HG03520 (cell line): ENCODE measurements around the gene RNF217.
"Not testable (repeated sequence)": the region's sequence is repeated elsewhere in the genome, so short reads cannot be mapped to it uniquely, and the experiment has no call there.

Experiments used
- ATAC-seq: cut with Tn5 transposase; IDR thresholded peaks from one replicate; pipeline ENCODE4 v1.9.1; 2021; ENCODE audit warnings: mild to moderate bottlenecking, moderate library complexity; ENCODE audit not compliant: unreplicated experiment

The RNF217 gene

DNA sequence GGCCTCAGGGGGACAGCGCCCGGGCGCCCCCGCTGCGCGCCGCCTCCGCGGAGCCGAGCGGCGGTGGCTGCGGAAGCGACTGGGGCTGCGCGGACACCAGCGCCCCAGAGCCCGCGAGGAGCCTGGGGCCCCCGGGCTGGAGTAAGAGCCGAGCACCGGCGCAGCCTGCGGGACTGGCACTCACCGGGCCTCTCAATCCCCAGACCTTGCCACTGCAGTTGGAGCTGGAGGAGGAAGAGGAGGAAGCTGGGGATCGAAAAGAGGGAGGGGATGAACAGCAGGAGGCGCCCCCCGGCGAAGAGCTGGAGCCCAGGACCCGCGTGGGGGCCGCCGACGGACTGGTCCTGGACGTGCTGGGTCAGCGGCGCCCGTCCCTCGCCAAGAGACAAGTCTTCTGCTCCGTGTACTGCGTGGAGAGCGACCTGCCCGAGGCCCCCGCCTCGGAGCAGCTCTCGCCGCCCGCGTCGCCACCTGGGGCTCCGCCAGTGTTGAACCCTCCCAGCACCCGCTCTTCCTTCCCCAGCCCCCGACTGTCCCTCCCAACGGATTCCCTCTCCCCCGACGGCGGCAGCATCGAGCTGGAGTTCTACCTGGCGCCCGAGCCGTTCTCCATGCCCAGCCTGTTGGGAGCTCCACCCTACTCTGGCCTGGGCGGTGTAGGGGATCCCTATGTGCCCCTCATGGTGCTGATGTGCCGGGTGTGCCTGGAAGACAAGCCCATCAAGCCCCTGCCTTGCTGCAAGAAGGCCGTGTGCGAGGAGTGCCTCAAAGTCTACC, 590 bp downstream of the RNF217 start:
- ATAC-seq: no peak

DNA sequence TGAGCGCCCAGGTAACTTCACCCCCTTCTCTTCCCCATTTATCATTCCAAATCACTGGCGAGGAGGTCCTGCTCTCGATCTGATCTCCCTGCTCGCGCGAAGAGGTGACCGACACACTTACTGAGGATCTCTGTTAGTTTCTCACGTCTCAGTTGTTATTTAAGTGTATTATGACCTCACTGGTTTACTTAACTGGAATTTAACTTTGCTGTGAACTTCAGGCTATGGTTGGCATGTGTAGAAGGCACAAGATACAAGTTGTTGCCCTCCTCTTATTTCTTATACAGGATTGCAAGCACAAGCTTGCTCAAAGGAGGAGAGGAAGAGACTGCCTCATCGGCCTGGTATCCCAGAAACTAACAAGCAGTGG, 1.2 kb downstream of the RNF217 start:
- ATAC-seq: no peak

DNA sequence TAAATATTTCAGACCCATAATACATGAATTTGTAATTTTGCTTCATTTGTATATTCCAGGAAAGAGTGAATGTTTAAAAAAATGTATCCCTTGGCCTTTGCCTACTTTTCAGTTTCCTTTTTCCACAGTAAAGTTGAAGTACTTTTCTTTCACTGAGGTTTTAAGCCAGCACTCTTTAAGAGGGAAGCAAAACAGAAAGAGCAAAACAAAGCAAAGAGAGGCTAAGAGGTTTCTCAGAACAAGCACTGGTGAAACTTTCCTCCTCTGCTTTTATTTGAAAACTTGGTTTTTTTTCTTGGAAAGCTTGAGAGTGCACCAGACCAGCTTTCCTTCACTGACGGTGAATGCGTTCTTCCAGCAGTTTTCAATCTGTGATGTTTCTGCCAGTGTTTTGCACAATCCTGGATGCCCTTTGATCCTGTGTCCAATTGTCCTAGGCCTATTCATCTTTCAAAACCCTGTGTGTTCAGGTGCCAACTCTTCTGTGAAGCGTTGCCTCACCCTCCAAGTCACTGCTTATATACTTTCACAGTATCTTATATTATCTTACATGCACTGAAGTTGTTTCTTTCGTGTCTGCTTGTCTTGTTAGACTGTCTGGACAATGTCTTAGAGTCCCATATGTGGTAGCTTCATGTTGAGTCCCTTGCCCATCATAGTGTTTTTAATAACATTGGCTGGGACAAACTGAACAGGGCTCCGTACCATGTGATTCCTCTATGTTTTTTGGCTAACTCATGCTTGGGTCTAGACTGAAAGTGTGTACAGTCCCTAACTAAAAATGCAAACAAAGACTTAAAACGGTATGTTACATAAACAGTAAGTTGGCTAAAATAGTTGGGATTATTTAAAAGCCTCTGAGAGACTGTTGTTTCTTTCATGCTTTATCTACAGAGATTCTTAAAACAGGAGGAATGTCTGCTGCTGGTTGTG, 1.9 kb downstream of the RNF217 start:
- ATAC-seq: no peak

DNA sequence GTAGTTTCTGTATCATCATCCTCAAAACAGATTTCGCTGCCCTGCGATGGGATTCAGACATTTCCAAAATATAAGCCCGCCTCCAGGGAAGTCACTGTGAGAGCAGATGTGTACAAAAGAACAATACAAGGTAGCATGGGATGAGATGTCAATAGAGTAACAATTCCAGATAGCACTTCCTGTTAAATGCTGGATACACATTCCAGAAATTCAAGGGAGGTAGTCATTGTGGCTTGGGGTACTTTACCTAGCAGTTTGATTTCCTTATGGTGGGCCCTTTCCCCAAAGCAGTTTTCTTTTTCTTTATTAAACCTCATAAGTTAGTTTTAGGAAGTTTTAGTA, 2.5 kb downstream of the RNF217 start:
- ATAC-seq: no peak

DNA sequence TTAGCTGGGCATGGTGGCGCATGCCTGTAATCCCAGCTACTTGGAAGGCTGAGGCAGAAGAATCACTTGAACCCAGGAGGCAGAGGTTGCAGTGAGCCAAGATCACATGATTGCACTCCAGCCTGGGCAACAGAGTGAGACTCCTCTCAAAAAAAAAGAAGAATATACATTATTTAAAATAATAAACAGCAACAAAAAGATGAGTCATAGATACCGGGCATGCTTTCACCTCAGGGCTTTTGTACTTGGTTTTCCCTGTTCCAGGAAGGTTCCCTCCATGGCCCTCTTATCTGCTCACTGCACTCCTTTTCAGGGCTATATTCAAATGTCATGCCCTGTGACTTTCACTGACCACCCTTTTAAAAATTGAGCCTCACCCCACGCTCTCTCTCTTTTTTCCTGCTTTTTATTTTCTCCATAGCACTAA, 3.2 kb downstream of the RNF217 start:
- not testable (repeated sequence) for ATAC-seq

DNA sequence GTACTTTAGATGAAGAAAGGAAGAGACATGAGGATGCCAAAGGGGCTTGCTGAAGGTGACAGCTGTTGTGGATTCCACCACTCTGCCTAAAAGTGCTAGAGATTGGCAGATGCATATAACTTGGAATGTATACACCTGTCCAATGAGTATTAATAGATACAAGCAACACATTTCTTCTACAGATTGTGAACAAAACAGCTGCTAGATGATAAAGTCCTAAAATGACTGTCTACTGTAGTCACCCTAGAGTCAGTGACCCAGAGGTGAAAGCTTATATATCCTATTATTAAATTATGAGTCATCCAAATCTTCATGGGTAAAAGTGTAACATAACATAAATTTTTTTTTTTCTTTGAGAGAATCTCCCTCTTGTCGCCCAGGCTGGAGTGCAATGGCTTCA, 5.2 kb downstream of the RNF217 start:
- no peak for ATAC-seq

DNA sequence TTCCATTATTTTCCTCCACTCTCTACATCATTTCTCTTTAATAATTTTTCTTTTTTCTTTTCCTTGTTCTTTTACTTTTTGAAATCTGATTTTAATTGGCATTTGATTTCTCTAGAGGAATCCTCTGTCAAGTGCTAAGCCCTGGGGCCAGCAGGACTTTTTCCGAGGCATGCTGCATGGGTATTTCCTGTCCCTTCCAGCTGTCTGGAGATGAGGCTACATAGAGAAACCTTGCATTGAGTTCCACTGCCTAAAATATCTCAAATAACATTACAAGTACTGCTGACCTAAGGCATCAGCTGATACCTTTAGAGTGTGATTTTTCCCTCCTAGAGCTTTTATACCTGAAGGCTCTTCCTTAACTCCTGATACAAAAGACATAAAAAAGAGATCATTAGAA, 6.2 kb downstream of the RNF217 start:
- no peak for ATAC-seq

DNA sequence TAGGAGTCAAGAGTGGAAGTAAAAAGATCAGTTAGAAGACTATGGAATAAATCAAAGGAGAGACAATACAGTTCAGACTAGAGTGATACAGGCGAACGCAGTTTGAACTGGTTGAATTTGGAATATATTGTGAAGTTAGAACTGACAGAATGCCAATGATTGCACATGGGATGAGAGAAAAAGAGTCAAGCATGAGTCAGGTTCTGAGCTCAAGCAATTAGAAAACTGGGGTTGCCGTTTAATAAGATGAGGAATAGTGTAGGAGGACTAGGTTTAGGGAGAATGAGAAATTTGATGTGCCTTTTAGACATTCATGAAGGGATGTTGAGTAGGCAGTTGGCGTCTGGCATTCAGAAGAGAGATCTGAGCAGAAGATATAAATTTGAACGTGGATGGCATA, 8.0 kb downstream of the RNF217 start:
- no peak for ATAC-seq

DNA sequence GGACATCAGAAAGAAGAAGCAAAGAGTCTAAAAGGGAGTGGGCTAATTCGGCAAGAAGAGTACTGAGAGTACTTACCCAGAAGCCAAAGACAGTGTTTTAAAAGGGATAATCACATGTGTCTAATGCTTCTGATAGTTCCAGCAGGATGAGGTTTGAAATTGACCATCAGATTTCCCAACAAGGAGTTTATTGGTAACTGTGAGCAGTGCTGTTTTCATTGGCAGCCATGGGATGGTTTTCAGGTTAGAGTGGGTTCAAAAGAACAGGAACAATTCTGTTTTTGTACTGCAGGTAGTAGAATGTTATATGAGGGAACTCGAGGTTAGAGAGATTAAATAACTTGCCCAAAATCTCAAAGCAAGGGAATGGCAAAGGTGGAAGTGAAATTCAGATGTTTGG, 8.5 kb downstream of the RNF217 start:
- ATAC-seq: no peak

DNA sequence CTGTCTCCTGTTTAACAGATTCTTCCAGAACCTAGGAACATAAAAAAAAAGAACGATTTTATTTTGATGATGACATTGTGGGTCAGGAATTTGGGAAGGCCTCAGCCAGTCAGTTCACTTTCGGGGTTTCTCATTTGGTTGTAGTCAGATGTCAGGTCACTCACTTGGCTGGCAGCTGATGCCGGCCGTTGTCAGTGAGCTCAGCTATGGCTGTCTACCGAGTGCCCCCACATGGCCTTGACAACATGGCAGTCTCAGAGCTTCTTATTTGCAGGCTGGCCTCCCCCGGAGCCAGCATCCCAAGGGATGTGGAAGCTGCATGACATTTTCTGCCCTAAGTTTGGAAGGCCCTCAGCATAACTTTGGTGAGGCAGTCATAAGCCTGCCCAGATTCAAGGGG, 11.5 kb downstream of the RNF217 start:
- ATAC-seq: no peak

DNA sequence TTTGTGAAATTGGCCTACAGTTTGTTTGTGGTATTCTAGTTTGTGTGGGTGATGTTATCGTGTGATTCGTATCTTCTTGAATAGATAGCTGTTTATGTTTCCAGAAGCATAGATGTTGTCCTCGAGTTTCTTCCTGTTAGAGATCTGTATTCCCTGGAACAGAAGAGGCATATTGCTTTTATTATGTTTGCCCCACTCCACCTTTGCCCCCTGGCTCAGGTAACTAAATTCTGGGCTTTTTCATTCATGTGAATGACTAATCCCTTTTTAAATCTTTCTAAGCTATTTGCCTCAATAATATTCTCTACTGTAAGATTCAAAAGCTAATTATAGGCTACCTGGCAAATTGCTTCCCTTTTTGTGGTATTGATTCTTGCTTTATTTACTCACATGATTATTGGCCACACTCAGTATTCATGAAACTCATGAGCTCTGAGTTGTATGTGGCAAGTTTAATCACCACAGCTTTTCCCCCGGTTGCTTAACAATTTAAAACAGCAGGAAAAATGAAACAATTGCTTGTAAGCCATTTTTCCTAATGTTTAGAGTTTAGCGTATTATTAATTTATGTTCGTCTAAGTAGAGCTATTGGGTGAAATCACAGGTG, 12.6 kb downstream of the RNF217 start:
- no peak for ATAC-seq

DNA sequence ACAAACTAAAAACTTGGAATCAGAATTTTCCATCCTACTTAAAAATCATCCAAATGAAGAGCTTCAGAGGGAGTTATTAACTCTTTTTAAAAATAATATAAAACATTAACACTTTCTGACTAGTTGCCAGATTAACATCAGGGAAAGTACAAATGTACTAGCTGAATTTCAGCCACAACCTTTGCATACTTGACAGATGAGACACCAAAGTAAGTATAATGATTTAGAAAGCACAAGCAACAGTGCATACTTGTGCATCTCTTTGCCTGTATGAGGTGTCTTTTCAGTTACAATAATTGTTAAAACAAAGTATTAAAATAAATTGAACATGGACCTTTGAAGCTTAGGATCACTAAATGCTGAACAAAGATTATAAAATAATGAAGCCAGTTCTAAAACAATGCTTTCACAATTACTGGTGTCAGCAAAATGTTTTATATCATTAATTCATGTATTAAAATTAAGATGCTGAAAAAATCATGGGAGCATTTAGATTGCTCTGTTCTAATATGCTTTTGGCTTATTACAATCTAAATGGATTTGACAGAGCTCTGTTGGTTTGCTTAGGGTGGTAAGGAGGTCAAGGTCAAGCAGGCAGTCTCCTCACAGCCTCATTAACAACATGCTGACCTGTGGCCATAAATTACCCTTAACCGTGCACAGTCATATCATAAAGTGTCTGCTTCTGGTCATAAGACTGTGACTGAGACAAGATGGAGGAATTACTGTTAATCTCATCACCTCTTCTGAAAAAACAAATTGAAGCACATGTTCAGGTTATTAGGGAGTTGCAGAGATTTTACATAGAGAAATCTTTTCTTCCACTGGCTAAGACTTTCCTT, 15.1 kb downstream of the RNF217 start:
- no peak for ATAC-seq

DNA sequence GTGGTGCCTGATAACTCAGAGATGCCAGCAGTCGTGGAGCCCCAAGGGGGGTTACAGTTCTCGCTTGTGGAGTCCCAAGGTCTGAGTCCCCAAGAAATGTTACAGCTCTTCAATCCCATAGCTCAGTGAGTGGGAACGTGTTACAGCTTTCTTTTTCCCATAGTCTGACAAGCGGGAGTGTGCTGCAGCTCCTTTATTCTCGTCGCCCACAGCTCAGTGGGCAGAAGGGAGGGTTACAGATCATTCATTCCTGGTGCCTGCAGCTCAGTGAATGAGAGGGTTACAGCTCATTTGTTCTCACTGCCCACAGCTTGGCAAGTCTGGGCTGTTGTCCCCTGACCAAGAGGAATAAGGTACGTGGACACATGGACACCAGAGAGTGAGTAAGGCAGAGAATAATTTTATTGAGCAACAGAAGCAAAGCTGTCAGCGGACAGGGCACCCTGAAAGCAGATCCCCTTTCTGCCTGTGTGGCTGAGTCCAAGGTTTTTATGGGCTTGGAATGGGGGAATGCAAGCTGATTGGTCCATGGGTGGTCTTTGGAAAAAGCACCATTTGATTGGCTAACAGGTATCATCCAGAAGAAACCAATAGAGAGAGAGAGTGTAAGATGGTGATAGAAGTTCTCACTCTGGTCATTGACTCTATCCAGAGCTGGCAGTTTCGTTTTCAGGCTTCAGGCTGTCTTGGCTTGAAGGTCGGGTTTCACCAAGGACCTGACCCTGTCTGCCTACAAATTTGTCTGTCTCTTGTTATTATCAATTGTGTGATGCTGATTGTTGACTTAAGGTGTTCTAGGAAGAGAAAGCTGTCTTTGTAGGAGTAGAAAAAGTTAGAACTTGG, 16.4 kb downstream of the RNF217 start:
- ATAC-seq: no peak

DNA sequence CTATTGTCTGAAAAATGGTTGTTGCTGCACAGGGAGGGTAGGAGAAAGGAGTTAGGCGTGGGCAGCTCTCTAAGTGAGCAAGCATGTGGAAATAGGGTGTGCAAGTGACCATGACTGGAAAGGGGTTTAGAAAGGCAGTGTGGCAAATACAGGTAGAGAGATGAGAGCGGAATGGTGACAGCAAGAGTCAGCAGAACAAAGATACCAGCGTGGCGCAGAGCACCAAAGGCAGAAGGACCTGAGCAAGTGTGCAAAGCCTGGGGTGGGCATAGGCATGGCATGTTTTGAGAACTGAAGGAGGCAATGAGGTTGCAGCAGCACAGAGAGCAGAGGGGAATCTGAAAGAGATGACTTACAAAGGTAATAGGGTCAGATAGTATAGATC, 17.0 kb downstream of the RNF217 start:
- no peak for ATAC-seq

DNA sequence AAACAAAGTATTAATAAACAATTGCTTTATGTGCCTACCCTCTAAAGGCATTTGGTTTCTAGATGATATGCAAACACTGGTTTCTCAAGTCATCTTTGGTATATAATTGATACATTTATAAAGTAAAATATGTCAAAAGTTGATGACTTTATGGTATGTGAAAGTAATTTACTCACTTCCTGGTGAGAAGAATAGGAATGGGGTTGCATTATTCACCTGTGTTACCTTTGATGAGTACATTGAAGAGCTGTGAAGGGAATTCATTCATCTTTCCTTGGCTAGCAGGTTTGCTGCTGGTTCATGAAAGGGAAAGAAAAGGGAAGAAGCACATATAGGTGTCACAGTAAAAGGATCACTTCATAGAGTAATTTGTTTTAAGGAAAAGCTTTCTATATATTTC, 20.4 kb downstream of the RNF217 start:
- ATAC-seq: no peak

DNA sequence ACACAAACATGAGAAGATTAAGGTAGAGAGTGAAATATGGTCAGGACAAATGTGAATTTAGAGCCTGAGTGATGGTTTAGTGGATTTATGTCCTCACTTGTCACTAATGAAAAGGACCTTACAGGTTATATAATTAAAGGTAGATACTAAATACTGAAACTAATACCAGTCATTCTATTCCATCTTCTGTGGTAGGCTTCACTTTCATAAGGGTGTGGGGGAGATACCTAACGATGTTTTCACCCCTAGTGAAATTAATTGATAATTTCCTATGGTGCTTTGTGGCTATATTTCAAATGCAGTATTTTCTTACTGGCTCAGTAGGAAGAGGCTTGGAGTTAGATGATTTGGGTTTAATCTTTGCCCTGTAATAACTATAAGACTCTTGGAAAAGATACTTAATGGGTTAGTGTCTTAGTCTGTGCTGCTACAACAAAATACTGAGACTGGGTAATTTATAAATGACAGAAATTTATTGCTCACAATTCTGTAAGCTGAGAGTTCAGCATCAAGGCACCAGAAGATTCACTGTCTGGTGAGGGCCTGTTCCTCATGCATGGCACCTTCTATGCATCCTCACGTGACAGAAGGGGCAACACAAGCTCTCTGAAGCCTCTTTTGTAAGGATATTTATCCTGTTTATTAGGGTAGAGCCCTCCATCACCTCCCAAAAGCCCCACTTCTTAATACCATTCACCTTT, 21.3 kb downstream of the RNF217 start:
- peak; percentile 72 for ATAC-seq

DNA sequence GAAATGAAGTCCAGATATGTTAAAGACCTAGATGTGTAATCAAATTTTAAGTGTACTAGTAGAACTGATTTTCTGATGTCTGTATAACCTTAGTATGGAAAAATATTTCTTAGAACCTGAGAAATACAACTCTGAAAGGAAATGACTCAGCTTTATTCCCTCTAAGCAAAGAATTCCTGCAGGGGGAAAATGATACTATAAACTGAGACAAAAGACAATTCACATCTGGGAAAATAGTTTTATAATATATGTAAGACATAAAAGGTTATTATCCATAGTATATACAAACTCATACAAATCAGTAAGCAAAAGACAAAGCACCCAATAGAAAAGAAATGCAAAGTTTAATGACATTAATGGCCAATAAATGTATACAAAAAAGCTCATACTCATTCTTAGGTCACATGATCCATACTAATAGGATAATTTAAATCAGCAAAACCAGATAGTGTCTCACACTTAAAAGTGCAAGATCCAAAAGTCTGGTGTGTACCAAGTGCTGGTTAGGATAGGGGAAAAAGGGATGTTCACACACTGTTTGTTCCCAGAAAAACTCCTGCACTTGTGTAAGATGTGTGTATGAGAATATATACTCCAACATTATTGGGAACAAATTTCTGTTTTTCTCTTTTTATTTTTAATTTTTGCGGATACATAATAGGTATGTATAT, 22.6 kb downstream of the RNF217 start:
- ATAC-seq: no peak

DNA sequence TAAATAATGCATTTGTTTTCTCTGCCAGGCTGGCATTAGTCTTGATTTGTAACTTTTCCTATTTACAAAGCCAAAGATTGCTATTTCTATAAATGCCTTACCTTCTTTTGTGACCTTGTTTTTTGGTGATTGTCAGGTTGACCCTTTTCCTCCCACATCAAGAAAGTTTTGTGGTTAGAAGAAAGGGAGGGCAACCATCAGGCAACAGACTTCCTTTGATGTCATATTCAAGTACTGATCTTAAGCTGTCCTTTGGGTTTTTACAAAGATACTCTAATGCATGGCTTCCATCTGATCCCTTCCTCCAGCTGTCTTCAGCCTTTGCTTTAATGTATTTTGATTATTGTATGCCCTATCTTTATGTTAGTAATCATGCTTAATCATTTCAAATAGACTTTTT, 23.9 kb downstream of the RNF217 start:
- ATAC-seq: no peak

DNA sequence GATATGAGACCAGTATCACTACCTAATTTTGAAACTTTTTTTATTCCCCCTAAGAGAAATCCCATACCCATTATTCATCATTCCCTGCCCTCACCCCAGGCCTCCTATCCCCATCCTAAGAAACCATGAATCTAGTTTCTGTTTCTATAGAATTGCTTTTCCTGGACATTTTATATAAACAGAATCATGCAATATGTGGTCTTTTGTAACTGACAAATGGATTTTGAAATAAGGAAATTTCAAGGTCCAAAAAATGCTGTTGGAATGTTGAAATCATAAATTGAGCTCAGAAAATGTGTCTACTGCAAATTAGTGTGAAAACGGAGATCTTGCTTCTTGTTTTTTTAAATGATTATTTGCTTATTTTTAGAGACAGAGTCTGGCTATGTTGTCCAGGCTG, 25.1 kb downstream of the RNF217 start:
- no peak for ATAC-seq
